PC-9 (cell line): ENCODE results near the gene MBOAT2.

Experiments
- EZH2 ChIP-seq: fragments of 200-600 bp; sonication (generic); IDR thresholded peaks from 2 replicates; pipeline ENCODE4 v1.8.0; 2017; ENCODE audit warnings: antibody characterized with exemption, low read depth
- TF ChIP-seq, protein P1 (sequence below): fragments of 200-600 bp; sonication (generic); conservative IDR thresholded peaks from 2 replicates; pipeline ENCODE4 v1.6.1; 2017; ENCODE audit warnings: mixed run types, antibody characterized with exemption, mild to moderate bottlenecking, moderate library complexity

DNA sequence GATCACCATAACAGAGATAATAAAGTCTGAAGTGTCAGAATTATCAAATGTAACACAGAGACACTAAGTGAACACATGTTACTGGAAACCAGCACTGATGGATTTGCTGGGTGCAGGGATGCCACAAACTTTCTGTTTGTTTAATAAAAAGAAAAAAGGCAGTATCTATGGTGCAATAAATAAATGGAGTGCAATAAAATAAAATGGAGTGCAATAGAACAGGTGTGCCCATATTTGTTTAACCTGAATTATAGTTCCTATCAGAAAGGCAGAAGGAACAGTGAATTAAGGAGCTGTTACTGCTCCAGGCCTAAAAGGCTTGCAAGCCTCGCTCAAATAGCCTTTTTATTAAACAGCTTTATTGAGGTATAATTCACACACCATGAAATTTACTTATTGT lies 85.1 kb downstream of the MBOAT2 start:
- TF ChIP-seq EZH2: no peak
- TF ChIP-seq, protein P1, sequence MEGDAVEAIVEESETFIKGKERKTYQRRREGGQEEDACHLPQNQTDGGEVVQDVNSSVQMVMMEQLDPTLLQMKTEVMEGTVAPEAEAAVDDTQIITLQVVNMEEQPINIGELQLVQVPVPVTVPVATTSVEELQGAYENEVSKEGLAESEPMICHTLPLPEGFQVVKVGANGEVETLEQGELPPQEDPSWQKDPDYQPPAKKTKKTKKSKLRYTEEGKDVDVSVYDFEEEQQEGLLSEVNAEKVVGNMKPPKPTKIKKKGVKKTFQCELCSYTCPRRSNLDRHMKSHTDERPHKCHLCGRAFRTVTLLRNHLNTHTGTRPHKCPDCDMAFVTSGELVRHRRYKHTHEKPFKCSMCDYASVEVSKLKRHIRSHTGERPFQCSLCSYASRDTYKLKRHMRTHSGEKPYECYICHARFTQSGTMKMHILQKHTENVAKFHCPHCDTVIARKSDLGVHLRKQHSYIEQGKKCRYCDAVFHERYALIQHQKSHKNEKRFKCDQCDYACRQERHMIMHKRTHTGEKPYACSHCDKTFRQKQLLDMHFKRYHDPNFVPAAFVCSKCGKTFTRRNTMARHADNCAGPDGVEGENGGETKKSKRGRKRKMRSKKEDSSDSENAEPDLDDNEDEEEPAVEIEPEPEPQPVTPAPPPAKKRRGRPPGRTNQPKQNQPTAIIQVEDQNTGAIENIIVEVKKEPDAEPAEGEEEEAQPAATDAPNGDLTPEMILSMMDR: no peak
